Mesendoderm (in vitro differentiated cells): ENCODE results near the gene DLGAP4.

Source experiments
- DNase-seq: peaks from one replicate; pipeline ENCODE4 v3.0.0; 2013
- H2AK5ac ChIP-seq: 2 replicates; pipeline ENCODE4 v1.6.1; 2013; ENCODE audit warnings: low read length, inconsistent platforms
- H2BK120ac ChIP-seq: 2 replicates; pipeline ENCODE4 v1.6.1; 2013; ENCODE audit warnings: low read depth, mild to moderate bottlenecking, low read length, moderate library complexity, mixed read lengths
- H2BK15ac ChIP-seq: replicated peaks from 2 replicates; pipeline ENCODE4 v1.6.1; 2013; ENCODE audit warnings: low read depth, mild to moderate bottlenecking, moderate library complexity
- H2BK5ac ChIP-seq: 2 replicates; pipeline ENCODE4 v1.6.1; 2013; ENCODE audit warnings: low read length, inconsistent platforms
- H3K18ac ChIP-seq: 2 replicates; pipeline ENCODE4 v1.6.1; 2013; ENCODE audit warnings: mild to moderate bottlenecking, low read length, mixed read lengths
- H3K23ac ChIP-seq: one replicate; pipeline ENCODE4 v1.6.1; 2013; ENCODE audit warnings: low read length
- H3K27ac ChIP-seq: 2 replicates; pipeline ENCODE4 v1.5.1; 2013; ENCODE audit warnings: low read depth, mild to moderate bottlenecking, inconsistent platforms, low read length, moderate library complexity
- H3K27me3 ChIP-seq: 2 replicates; pipeline ENCODE4 v1.6.1; 2013; ENCODE audit warnings: low read length, control low read depth, mild to moderate bottlenecking, inconsistent platforms; ENCODE audit not compliant: insufficient read depth, poor library complexity
- H3K36me3 ChIP-seq: 2 replicates; pipeline ENCODE4 v1.6.1; 2013; ENCODE audit warnings: low read length, inconsistent platforms; ENCODE audit not compliant: control insufficient read depth, insufficient read depth
- H3K4ac ChIP-seq: one replicate; pipeline ENCODE4 v1.6.1; 2013; ENCODE audit warnings: low read depth, mild to moderate bottlenecking, low read length, moderate library complexity
- H3K4me1 ChIP-seq: 2 replicates; pipeline ENCODE4 v1.6.1; 2013; ENCODE audit warnings: low read depth, low read length, inconsistent platforms; ENCODE audit not compliant: control insufficient read depth
- H3K4me2 ChIP-seq: 2 replicates; pipeline ENCODE4 v1.6.1; 2013; ENCODE audit warnings: low read length
- H3K4me3 ChIP-seq: 2 replicates; pipeline ENCODE4 v1.5.1; 2013; ENCODE audit warnings: mild to moderate bottlenecking, low read length
- H3K56ac ChIP-seq: one replicate; pipeline ENCODE4 v1.6.1; 2013; ENCODE audit warnings: low read length
- H3K79me1 ChIP-seq: 2 replicates; pipeline ENCODE4 v1.6.1; 2013; ENCODE audit warnings: low read length, inconsistent platforms
- H3K79me2 ChIP-seq: 2 replicates; pipeline ENCODE4 v1.6.1; 2013; ENCODE audit warnings: mild to moderate bottlenecking, low read length; ENCODE audit not compliant: control insufficient read depth, insufficient read depth
- H3K9ac ChIP-seq: 2 replicates; pipeline ENCODE4 v1.6.1; 2013; ENCODE audit warnings: low read length, inconsistent platforms
- H4K5ac ChIP-seq: one replicate; pipeline ENCODE4 v1.6.1; 2013; ENCODE audit warnings: low read length
- H4K8ac ChIP-seq: one replicate; pipeline ENCODE4 v1.6.1; 2013; ENCODE audit warnings: low read depth, mild to moderate bottlenecking, control low read depth, low read length, moderate library complexity
- WGBS: extraction: QIAGEN DNeasy Blood & Tissue Kit; methylation state at CpG from one replicate; pipeline ENCODE4 v1.1.7; 2013; ENCODE audit warnings: low lambda C conversion rate, missing lambda C conversion rate; ENCODE audit not compliant: insufficient coverage; ENCODE audit errors: extremely low coverage; 5-methylcytosine and 5-hydroxymethylcytosine counted together

Gene DLGAP4

DNA sequence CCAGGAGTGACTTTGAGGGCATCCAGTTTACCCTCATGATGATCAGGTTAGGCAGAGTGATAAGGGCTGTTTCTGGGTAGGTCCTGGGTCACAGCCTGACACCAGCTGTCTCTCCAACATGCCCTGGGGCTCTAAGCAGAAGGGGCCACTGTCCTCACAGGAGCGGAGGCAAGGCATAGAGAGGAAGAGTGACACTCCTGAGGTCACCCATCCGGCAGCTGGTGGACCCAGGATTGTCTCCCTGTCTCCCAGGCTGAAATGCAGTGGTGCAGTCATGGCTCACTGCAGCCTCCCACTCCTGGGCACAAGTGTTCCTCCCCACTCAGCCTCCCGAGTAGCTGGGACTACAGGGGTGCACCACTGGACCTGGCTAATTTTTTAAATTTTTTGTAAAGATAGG lies 12.0 kb downstream of the DLGAP4 start:
- Histone ChIP-seq H3K23ac (no peak overlapping the region), H3K4me1 (no peaks in the 10 kb centered on the region), H3K27ac (no peak overlapping the region), H3K79me1 (no peaks in the 10 kb centered on the region), H2BK120ac (no peak overlapping the region), H3K27me3 (no peaks in the 10 kb centered on the region), H2BK15ac (no peak overlapping the region), H3K4ac (no peak overlapping the region), H3K18ac (no peak overlapping the region), H3K4me3 (no peak overlapping the region), H2BK5ac (no peak overlapping the region), H4K8ac (no peak overlapping the region), H3K9ac (no peak overlapping the region), H3K4me2 (no peak overlapping the region), H2AK5ac (no peak overlapping the region), H4K5ac (no peak overlapping the region), H3K56ac (no peak overlapping the region), H3K36me3 (no peaks in the 10 kb centered on the region), H3K79me2 (no peaks in the 10 kb centered on the region)
- no CpG with 5 or more reads among the region's 3 CpGs for whole genome bisulfite sequencing
- DNase-seq: no peak

DNA sequence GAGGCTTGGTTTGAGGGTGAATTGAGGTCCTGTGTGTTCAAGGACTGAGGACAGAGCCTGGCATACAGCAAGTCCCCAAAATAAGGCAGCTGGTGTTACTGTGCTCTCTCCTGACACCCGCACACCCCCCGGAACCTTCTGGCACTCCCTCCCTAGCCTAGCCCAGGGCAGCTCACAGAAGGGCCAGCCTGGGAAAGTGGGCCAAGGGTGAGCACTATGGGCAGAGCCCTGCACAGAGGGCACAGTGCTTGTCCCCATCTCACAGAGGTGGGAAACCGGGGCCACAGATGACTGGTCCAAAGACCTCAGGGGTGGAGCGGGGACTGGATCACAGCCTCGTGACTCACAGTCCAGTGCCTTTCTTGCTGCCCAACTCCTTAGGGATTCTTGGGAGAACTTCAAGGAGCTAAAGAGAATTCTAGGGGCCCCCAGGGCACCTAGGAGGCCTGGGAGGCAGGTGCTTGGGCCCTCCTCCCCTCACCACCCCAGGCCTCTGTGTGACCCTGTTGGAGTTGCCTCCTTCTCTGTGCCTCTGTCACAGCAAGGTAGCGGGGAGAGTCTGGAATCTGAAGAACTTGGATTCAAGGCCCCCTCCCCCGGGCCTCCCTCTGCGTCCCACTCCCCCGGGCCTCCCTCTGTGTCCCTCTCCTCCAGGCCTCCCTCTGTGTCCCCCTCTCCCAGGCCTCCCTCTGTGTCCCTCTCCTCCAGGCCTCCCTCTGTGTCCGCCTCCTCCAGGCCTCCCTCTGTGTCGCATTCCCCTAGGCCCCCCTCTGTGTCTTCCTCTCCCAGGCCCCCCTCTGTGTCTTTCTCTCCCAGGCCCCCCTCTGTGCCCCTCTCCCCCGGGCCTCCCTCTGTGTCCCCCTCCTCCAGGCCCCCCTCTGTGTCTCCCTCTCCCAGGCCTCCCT lies 13.5 kb downstream of the DLGAP4 start:
- no peak overlapping the region for H3K4me3 ChIP-seq
- H2BK15ac ChIP-seq: no peak overlapping the region
- H3K4me2 ChIP-seq: no peak overlapping the region
- no peak overlapping the region for H3K9ac ChIP-seq
- no peak overlapping the region for H3K23ac ChIP-seq
- no peaks in the 10 kb centered on the region for H3K4me1 ChIP-seq
- WGBS: no CpG with 5 or more reads among the region's 12 CpGs
- no peaks in the 10 kb centered on the region for H3K79me2 ChIP-seq
- H3K36me3 ChIP-seq: no peaks in the 10 kb centered on the region
- no peaks in the 10 kb centered on the region for H3K27me3 ChIP-seq
- H3K18ac ChIP-seq: no peak overlapping the region
- no peak overlapping the region for H4K5ac ChIP-seq
- no peak overlapping the region for H2BK120ac ChIP-seq
- no peak overlapping the region for H2AK5ac ChIP-seq
- H3K56ac ChIP-seq: peak overlapping the region; percentile 7
- no peak overlapping the region for H3K4ac ChIP-seq
- no peak overlapping the region for H4K8ac ChIP-seq
- no peaks in the 10 kb centered on the region for H3K79me1 ChIP-seq
- no peak overlapping the region for H2BK5ac ChIP-seq
- no peak for DNase-seq
- no peak overlapping the region for H3K27ac ChIP-seq

DNA sequence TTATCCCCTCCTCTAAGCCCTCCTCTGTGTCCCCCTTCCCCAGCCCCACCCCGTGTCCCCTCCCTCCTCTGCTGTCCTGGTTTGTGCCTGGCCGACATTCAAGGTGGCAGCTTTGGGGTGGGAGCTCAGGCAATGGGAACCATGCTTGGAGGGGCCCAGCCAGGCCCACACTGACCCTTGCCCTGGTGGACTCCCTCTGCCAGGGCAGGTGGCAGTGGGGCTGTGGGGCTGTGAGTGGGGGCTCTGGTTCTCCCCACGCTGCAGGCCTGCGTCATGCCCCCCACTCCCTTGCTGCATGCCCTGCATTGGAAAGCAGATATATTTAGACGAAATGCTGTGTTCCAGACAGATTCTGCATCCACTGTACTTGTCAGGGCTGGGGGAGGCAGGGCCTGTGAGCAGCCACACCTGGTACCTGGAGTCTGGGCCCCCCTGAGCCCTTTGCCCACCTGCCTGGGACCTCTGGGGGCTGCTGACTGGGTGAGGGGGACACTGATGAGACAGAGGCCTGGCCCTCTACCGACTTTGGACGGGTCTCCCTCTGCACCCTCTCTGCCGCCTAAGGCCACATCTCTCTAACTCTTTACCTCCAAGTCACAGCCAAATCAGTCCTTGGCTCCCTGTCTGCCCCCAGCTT lies 14.2 kb downstream of the DLGAP4 start:
- Histone ChIP-seq H2BK120ac (no peak overlapping the region), H4K8ac (no peak overlapping the region), H3K79me2 (no peaks in the 10 kb centered on the region), H3K4me2 (no peak overlapping the region), H2BK15ac (no peak overlapping the region), H4K5ac (no peak overlapping the region), H2AK5ac (no peak overlapping the region), H3K36me3 (no peaks in the 10 kb centered on the region), H3K27ac (no peak overlapping the region), H3K4me1 (no peaks in the 10 kb centered on the region), H3K9ac (no peak overlapping the region), H2BK5ac (no peak overlapping the region), H3K4ac (no peak overlapping the region), H3K56ac (no peak overlapping the region), H3K79me1 (no peaks in the 10 kb centered on the region), H3K23ac (no peak overlapping the region), H3K18ac (no peak overlapping the region), H3K27me3 (no peaks in the 10 kb centered on the region), H3K4me3 (no peak overlapping the region)
- no CpG with 5 or more reads among the region's 8 CpGs for WGBS
- no peak for DNase-seq

DNA sequence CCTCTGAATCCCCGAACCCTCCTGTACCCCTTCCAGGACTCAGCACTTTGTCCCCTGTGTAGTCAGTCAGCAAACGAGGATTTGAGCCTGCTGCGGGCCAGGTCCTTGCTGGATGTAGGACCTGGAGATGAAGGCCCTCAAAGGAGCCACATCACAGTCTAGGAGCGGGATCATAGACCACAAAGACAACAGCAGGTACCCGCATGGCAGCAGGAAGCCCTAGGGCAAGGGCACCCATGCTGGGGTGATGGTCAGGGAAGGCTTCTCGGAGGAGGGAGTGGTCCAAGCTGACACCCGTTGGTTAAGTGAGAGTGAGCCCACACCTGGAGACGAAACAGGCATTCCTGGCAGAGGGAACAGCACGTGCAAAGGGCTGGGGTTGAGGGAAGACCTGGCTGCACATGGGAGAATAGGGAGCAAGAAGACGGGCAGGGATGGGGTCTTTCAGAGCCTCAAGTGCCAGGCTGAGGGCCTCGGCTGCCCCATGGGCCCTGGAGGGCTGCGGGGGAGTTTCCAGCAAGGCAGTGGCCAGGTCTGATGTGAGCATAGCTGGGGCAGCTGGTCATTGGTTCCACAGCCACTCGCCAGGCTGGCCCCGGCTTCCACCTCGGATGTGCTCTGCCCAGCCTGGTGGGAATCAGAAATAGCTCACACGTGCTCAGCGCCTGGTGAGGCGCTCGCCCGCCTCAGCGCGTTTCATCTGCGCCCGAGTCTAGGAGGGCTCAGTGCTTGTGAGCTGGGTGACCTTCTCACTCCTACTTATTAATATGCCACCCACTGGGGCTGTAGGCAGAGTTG lies 15.0 kb downstream of the DLGAP4 start:
- no peak overlapping the region for H2BK15ac ChIP-seq
- H3K27me3 ChIP-seq: no peaks in the 10 kb centered on the region
- H3K36me3 ChIP-seq: no peaks in the 10 kb centered on the region
- no peak overlapping the region for H3K56ac ChIP-seq
- no CpG with 5 or more reads among the region's 24 CpGs for WGBS
- no peaks in the 10 kb centered on the region for H3K79me1 ChIP-seq
- no peak overlapping the region for H4K5ac ChIP-seq
- no peak overlapping the region for H2AK5ac ChIP-seq
- no peaks in the 10 kb centered on the region for H3K79me2 ChIP-seq
- no peak overlapping the region for H2BK5ac ChIP-seq
- no peak overlapping the region for H3K23ac ChIP-seq
- no peak overlapping the region for H3K4me2 ChIP-seq
- no peak overlapping the region for H4K8ac ChIP-seq
- H3K18ac ChIP-seq: no peak overlapping the region
- no peaks in the 10 kb centered on the region for H3K4me1 ChIP-seq
- H2BK120ac ChIP-seq: no peak overlapping the region
- no peak overlapping the region for H3K4ac ChIP-seq
- H3K27ac ChIP-seq: no peak overlapping the region
- H3K9ac ChIP-seq: no peak overlapping the region
- no peak for DNase-seq
- H3K4me3 ChIP-seq: no peak overlapping the region

DNA sequence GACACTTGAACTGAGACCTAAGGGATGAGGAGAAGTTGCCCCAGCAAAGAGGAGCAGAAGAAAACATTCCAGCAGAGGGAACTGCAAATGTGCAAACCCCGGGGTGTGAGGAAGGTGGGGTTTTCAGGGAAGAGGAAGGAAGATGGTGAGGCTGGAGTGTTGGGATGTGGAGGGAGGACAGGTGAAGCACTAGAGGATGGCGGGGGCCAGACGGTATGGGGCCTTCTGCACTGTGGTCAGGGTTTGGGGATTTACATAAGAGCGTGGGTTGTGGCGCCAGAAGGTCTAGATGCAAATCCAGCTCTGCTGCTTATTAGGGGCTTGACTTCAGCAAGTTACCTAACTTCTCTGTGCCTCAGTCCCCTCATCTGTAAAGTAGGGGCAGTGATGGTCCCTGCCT lies 16.0 kb downstream of the DLGAP4 start:
- H3K36me3 ChIP-seq: no peaks in the 10 kb centered on the region
- no peak for DNase-seq
- no CpG with 5 or more reads among the region's 5 CpGs for WGBS
- no peaks in the 10 kb centered on the region for H3K79me1 ChIP-seq
- H3K18ac ChIP-seq: no peak overlapping the region
- no peak overlapping the region for H2BK120ac ChIP-seq
- H3K4me1 ChIP-seq: no peaks in the 10 kb centered on the region
- no peaks in the 10 kb centered on the region for H3K79me2 ChIP-seq
- no peak overlapping the region for H3K4me3 ChIP-seq
- no peaks in the 10 kb centered on the region for H3K27me3 ChIP-seq
- H4K8ac ChIP-seq: no peak overlapping the region
- no peak overlapping the region for H2BK5ac ChIP-seq
- H3K23ac ChIP-seq: no peak overlapping the region
- H4K5ac ChIP-seq: no peak overlapping the region
- H3K9ac ChIP-seq: no peak overlapping the region
- no peak overlapping the region for H2AK5ac ChIP-seq
- no peak overlapping the region for H3K4me2 ChIP-seq
- H3K56ac ChIP-seq: no peak overlapping the region
- H3K27ac ChIP-seq: no peak overlapping the region
- H2BK15ac ChIP-seq: no peak overlapping the region
- H3K4ac ChIP-seq: no peak overlapping the region
